Erythroblast (primary cell): ENCODE results near the gene MAST4.

Source experiments
- GATA1 ChIP-seq: IDR thresholded peaks from 2 replicates; pipeline ENCODE4 v1.6.1; 2011; ENCODE audit warnings: low read depth, mild to moderate bottlenecking, control low read depth, low read length, moderate library complexity
- POLR2A ChIP-seq: IDR thresholded peaks from 2 replicates; pipeline ENCODE4 v1.6.1; 2011; ENCODE audit warnings: mild to moderate bottlenecking, low read length

DNA sequence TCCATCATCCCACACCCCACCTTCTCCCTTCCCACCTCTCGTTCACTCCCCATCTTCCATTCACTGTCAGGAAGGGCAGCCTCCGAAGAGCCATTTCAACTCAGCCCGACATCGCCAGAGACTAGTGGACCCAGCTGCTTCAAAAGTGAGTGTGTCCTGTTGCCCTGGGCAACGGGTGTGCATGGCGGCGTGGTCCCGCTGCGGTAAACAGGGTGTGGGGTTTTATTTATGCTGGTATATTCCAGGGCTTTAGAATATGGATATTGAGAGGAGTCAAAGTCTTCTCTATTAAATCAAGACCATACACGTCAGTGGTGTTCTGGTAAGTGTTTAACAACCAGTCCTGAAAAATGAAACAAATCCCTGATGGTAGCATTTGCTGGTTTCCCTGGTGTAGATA is 274.5 kb downstream of the MAST4 start:
- TF ChIP-seq POLR2A (no peak), GATA1 (no peak)
